ENCODE measurements around the gene HIPK4. TPM values are rescaled to one million over a fixed set of nuclear protein-coding genes. Genes with fewer than 3 reads are reported as not detected.

Gene HIPK4
- polyA plus RNA-seq, 3 donors, result 0.09 TPM; not detected in 2

DNA sequence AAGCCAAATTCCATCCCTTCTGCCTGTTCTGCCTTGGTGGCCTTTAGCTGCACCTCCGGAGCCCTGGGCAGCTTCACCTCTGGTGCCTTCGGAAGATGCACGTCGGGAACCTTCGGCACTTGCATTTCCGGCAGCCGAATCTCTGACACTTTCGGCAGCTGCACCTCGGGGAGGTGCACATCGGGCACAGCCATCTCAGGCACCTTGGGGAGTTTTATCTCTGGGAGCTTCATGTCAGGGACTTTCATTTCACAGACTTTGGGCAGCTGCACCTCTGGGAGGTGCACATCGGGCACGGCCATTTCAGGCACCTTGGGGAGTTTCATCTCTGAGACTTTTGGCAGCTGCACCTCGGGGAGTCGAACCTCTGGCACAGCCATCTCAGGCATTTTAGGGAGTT is 6.0 kb upstream of the HIPK4 start:
- no peak overlapping the region for H3K9ac ChIP-seq (ENCODE audit: insufficient read depth, low read length, poor library complexity, severe bottlenecking)
- H3K4me2 ChIP-seq (replicated peaks; ENCODE audit: extremely low read depth, low read length, poor library complexity, severe bottlenecking), result no peak overlapping the region
- 98% methylated on average over 14 of the region's 14 CpGs for WGBS (ENCODE audit: insufficient coverage)
- H3K79me2 ChIP-seq (ENCODE audit: insufficient read depth, low read length), result no peaks in the 10 kb centered on the region
- H3K4me1 ChIP-seq (ENCODE audit: control insufficient read depth in 1 of 2, insufficient read depth in 2 of 2, low read length in 2 of 2), result peaks cover 11 to 12% of the 10 kb centered on the region in 2 donors
- no peak overlapping the region for H3K27ac ChIP-seq (ENCODE audit: low read depth in 1 of 2, low read length in 2 of 2)
- Mint-ChIP-seq H3K36me3 (peaks cover 0 to 3% of the 10 kb centered on the region in 2 donors), H3K27me3 (ENCODE audit: low read depth in 3 of 3) (peaks cover 0 to 21% (median 17%) of the 10 kb centered on the region in 3 donors), H3K27ac (peak overlapping the region in 1 of 7 donors; percentile 41), H3K9me3 (peaks cover 0 to 3% (median 0%) of the 10 kb centered on the region in 7 donors), H3K4me1 (peaks cover 21% of the 10 kb centered on the region), H3K4me3 (no peak overlapping the region)
- no peaks in the 10 kb centered on the region for H3K9me3 ChIP-seq (replicated peaks in 1 of 2; ENCODE audit: control insufficient read depth in 1 of 2, insufficient read depth in 1 of 2, low read length in 2 of 2)
- DNase-seq, result no peak
- H3K36me3 ChIP-seq (replicated peaks in 1 of 2; ENCODE audit: control insufficient read depth in 1 of 2, insufficient read depth in 2 of 2, low read length in 2 of 2), result no peaks in the 10 kb centered on the region
- intact Hi-C loops (cut with micrococcal nuclease), result loop anchor here in 1 of 2 donors (10.0 kb wide), 1 partner anchor 91 kb away; no protein-coding TSS in a partner anchor
- no peak overlapping the region for H3K4me3 ChIP-seq (replicated peaks in 1 of 3; ENCODE audit: low read depth in 2 of 3, low read length in 3 of 3)
- no peak overlapping the region for H2AFZ ChIP-seq (ENCODE audit: insufficient read depth, low read depth, low read length, poor library complexity, severe bottlenecking)
- TF ChIP-seq, protein P1, sequence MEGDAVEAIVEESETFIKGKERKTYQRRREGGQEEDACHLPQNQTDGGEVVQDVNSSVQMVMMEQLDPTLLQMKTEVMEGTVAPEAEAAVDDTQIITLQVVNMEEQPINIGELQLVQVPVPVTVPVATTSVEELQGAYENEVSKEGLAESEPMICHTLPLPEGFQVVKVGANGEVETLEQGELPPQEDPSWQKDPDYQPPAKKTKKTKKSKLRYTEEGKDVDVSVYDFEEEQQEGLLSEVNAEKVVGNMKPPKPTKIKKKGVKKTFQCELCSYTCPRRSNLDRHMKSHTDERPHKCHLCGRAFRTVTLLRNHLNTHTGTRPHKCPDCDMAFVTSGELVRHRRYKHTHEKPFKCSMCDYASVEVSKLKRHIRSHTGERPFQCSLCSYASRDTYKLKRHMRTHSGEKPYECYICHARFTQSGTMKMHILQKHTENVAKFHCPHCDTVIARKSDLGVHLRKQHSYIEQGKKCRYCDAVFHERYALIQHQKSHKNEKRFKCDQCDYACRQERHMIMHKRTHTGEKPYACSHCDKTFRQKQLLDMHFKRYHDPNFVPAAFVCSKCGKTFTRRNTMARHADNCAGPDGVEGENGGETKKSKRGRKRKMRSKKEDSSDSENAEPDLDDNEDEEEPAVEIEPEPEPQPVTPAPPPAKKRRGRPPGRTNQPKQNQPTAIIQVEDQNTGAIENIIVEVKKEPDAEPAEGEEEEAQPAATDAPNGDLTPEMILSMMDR (IDR thresholded peaks at IDR 0.05), result no peak
- no peaks in the 10 kb centered on the region for H4K20me1 ChIP-seq (ENCODE audit: insufficient read depth, low read length)
- no peaks in the 10 kb centered on the region for H3K27me3 ChIP-seq (ENCODE audit: control insufficient read depth in 2 of 2, insufficient read depth in 2 of 2, low read length in 2 of 2)

DNA sequence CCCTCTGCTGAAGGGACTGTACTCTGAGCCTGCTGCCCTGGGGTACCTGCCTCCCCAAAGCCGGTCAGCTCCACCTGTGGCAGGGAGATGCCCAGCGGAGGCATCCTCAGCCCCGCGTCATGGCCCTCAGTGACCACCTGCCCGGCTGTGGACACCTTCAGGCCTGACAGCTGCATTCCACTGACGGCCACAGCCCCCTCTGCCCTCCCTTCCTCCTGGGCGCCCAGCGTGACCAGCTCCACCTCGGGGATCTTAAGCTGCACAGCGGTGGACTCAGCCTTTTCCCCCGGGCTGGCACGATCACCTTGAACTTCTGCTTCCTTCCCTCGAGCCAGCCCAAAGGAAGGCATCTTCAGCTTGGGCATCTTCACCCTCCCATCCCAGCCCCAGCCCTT is 4.8 kb upstream of the HIPK4 start:
- H3K4me2 ChIP-seq (replicated peaks; ENCODE audit: extremely low read depth, low read length, poor library complexity, severe bottlenecking), result no peak overlapping the region
- intact Hi-C loops (cut with micrococcal nuclease), result loop anchor here in 1 of 2 donors (10.0 kb wide), 1 partner anchor 90 kb away; no protein-coding TSS in a partner anchor
- no peak overlapping the region for H3K27ac ChIP-seq (ENCODE audit: low read depth in 1 of 2, low read length in 2 of 2)
- H3K27me3 Mint-ChIP-seq (ENCODE audit: low read depth in 3 of 3), result peaks cover 0 to 20% (median 12%) of the 10 kb centered on the region in 3 donors
- peak overlapping the region in 1 of 7 donors; percentile 53 for H3K27ac Mint-ChIP-seq
- WGBS (ENCODE audit: insufficient coverage), result 83% methylated on average over 12 of the region's 13 CpGs
- no peaks in the 10 kb centered on the region for H3K36me3 ChIP-seq (replicated peaks in 1 of 2; ENCODE audit: control insufficient read depth in 1 of 2, insufficient read depth in 2 of 2, low read length in 2 of 2)
- H2AFZ ChIP-seq (ENCODE audit: insufficient read depth, low read depth, low read length, poor library complexity, severe bottlenecking), result no peak overlapping the region
- no peak overlapping the region for H3K4me3 Mint-ChIP-seq
- H3K4me1 ChIP-seq (ENCODE audit: control insufficient read depth in 1 of 2, insufficient read depth in 2 of 2, low read length in 2 of 2), result peaks cover 11 to 12% of the 10 kb centered on the region in 2 donors
- H3K9me3 Mint-ChIP-seq, result peaks cover 0 to 3% (median 0%) of the 10 kb centered on the region in 7 donors
- H4K20me1 ChIP-seq (ENCODE audit: insufficient read depth, low read length), result no peaks in the 10 kb centered on the region
- H3K4me3 ChIP-seq (replicated peaks in 1 of 3; ENCODE audit: low read depth in 2 of 3, low read length in 3 of 3), result no peak overlapping the region
- no peaks in the 10 kb centered on the region for H3K9me3 ChIP-seq (replicated peaks in 1 of 2; ENCODE audit: control insufficient read depth in 1 of 2, insufficient read depth in 1 of 2, low read length in 2 of 2)
- no peak for DNase-seq
- peaks cover 21% of the 10 kb centered on the region for H3K4me1 Mint-ChIP-seq
- no peaks in the 10 kb centered on the region for H3K27me3 ChIP-seq (ENCODE audit: control insufficient read depth in 2 of 2, insufficient read depth in 2 of 2, low read length in 2 of 2)
- TF ChIP-seq, protein P1 (IDR thresholded peaks at IDR 0.05), result no peak
- no peaks in the 10 kb centered on the region for H3K79me2 ChIP-seq (ENCODE audit: insufficient read depth, low read length)
- no peak overlapping the region for H3K9ac ChIP-seq (ENCODE audit: insufficient read depth, low read length, poor library complexity, severe bottlenecking)
- H3K36me3 Mint-ChIP-seq, result no peaks in the 10 kb centered on the region

Measured in CD14-positive monocyte (primary cell).